Activated CD8-positive, alpha-beta memory T cell treated with anti-CD3 and anti-CD28 coated beads for 4 hours (primary cell): ENCODE results near the gene C16orf92.
"Not testable (repeated sequence)": the region's sequence is repeated elsewhere in the genome, so short reads cannot be mapped to it uniquely, and the experiment has no call there.

Experiments
- DNase-seq, 2 donors: peaks; one replicate each; pipeline ENCODE4 v3.0.0-alpha.2; 2020; ENCODE audit warnings: low read depth in 2 of 2

C16orf92 gene

DNA sequence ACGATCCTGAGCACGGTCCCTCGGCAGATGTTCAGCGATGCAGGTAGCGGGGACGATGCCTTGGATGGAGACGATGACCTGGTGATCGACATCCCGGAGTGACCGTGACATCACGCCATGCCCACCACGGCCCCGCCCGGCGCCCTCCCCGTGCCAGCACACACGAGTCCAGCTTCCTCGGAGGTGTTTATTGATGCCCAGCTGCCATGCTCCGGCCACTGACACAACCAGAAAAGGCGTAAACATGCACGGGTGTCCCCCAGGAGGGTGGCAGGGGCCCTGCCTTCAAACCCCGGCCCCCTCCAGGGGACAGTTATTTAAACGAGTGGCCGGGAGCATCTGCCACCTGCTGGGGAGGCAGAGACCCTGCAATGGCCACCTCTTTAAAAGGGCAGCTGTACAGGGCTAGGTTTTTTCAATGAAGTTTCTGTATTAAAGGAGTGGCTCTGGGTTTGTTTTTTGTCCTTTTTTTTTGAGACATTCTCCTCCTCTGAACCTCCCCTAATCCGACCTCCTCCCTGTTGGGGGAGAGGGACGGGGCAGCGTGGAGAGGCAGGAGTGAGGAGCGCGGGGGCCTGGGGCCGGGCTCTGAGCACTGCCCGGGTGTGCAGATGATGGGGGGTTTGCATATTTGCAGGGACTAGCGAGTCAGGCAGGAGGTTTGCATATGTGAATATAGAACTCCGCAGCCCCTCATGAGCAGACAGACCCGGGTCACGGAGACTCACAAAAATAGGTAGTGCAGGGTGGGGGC lies 17.5 kb upstream of the C16orf92 start:
- no peak for DNase-seq

DNA sequence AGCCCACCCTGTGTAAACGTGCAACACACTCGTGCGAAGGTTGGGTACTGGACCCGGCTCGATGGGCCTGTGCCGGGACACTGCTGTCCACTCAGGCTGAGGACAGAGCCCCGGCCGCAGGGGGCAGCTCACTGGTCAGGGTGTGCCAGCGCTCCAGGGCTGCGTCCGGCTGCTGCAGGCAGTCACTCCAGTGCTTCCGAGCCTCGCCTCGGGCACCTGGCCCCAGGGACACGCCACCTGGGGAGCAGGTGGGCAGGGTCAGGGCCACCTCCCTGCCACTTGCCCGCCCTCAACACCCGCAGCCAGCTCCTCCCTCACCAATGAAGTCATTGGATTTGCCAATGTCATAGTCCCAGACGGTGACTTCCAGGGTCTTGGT lies 16.9 kb upstream of the C16orf92 start:
- DNase-seq = no peak

DNA sequence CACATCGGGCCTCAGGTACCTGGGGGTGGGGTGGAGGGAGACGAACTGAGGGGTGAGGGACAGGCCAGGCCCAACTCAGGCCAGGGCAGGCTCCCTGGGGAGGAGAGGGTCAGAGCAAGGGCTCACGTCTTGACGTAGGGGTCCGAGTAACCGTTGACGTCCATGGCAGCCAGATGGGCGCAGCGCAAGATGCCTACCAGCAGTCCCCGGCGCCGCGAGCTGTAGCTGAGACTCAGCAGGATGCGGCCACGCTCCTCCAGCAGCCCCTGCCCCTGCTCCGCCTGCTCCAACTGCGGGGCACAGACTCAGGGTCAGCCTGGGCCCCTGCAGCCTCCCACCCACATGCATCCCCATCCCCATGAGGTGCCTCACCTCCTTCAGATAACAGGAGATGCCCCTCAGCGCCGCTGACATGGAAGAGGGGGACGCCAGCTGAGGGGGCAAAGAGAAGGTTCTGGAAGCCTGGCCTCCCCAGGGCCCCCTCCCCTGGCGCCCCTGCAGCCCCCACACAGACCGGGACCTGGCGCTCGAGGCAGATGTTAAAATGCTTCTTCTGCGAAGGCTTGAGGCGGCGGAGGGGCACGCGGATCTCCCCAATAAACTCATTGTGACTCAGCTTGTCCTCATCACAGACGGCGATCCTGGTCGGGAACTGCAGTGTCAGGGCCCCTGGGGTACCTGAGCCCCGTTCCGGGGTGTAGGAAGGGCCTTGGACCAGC lies 16.2 kb upstream of the C16orf92 start:
- no peak for DNase-seq

DNA sequence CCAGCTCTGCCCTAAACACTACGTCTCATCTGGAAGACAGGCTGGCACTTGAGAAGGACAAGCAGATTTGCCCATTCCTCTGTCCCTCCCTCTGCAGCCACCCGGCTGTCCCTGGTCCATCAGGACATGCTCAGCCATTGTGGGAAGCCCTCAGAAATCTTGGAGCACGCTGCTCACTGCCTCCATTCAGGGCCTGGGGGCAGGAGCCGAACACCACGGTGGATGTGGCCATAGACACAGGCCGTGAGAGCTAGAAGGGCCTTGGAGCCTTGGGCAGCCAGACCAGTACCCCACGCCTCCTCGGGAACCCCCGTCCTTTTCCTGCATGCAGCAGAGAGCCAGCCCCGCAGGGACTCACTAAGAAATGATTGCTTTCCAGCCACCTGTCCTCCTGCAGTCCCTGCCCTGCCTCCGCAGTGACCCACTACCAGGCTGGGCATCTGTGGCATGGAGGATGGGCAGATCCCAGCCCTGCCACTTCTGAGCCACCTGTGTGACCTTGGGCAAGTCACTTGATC lies 15.6 kb upstream of the C16orf92 start:
- DNase-seq = no peak

DNA sequence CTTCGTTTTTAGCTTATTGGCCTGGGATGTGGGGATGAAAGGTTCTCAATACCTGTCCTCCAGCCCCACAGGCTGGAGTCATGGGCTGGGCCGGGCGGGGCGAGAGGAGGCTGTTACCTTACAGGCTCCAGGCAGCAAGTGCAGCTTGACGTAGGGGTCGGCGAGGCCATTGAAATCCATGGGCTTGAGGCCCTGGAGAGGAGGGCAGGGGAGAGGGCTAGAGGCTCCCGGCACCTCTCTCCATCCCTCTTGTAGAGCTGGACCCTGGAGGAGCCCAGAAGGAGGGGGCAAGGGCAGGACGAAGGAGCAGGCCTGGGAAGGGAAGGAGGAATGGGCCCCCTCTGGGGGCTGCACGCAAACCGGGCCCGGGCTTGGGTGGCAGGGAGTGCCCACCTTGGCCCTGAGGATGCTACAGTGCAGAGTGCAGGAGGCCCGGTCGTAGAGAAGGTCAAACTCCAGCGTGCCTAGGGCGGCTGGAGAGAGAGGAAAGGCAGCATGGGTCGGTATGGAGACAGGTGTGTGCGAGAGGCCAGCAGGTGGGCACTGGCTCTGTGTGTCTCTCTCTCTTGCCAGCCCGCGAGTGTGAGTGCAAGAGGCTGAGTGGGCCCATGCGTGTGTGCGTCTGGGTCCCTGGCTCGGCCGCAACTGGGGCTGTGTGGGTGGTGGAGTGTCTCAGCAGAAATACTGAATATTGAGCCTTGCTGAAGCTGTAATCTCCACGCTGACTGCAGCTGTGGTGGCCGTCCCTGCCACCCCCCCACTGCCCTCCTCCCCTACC lies 13.7 kb upstream of the C16orf92 start:
- DNase-seq = no peak

DNA sequence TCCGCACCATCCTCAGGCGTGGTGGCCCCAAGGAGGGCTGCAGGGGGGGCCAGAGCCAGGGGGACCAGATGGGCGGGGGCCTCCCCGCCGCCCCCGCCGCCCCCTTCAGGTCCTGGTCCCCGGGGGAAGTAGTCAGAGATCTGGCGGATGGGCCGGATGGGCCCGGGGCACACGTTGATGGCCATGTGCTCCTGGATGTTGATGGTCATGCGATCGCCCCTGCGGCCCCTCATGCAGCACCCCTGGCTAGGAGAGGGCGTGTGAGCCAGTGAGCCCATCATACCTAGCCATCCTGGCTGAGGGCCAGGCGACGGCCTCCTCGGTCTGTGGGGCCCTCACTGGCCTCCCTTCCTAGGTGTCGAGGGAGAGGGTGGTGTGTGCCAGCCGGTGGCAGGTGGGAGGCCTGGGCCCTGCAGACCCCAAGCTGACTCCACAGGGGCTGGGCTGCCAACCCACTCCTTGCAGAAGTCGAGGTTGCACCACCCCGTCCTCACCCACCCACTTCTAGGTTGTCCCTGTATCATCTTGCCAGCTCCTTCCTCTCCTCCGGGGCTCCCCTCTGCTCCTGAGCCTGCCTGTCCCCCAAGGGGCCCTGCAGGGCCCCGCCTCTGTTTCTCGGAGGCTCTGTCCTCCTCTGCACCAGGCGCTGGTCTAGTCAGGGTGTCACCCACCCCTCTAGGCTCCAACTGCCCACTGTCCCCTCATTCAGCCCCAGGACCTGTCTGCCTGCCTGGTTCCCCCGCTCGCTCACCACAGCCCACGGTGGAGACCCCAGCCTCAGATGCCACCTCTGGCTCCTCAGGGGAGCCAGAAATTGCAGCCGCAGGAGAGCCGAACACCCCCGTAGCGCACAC lies 12.8 kb upstream of the C16orf92 start:
- DNase-seq = no peak

DNA sequence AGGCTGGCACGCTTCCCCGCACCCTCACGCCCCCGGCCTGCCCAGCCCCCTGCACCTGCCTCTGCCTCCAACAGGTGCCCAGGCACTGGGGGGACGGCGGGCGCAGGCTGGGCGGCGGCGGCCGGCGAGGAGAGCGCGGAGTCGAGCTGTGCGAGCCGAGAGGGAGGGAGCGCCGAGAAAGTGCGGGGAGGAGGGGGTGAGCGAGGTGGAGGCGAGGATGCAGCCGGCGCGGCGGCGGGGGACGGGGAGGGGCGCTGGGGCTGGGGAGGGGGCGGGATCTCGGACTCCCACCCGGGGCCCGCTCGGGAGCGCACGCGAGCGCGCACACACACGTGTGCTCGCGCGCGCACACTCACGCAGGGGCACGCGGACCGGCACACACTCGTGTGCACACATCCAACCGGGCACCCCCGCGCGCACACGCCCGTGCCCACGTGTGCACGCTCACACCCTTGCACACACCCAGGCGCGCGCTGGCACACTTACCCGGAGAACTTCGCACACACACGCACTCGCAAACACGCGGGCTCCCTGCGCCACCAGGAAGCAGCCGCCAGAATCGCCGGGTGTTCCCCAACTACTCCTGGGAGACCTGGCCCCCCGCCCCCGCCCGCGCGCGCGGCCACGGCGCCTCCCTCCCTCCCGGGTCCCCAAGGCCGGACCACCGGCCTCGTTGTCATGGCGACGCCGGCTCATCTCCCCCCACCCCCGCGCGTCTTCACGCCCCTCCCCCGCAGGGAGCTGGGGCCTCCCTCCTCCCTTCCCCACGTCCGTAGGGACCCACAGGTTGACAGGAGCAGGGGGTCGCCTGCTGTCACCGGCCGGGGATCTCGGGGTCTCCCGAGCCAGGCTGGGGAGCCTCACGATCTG lies 11.9 kb upstream of the C16orf92 start, which contains the start of gene DOC2A:
Gene DOC2A, minus strand, starts transcription at position 184 of the 870 bp plus-strand sequence. CDS start 805 bp downstream, outside the sequence.
- DNase-seq = no peak

DNA sequence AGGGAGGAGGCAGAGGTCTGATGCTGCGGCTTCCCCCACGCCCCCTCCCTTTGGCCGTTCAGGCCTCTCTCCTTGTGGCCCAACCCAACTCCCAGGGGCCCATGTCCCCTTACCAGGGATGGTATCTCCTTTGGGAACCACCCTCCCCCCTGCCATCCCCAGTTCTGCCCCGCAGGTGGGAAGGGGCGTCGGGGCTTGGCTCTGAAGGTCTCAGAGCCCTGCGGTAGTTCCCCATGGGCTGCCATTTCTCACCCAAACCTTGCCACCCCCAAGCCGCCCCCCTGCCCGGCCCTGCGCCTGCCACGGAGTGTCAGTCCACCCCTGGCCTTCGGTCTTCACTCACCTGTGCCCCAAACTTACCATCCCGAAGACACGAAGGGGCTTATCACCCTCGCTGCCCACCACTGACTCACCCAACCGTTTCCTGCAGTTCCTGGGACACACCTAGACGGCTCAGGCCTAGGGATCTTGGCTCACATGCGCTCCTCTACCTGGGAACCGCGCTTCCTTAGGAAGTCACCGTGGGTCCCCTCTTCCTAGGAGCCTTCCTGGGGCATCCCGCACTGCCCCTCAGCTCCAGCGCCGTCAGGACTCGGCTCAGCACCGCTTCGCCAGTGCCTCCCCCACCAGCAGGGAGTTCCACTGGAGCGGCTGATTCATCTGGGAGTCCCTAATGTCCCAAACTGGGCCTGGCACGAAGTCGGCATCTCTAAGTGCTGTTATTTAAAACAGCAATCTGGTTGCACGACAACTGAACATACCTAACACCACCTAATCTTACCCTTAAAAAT lies 11.1 kb upstream of the C16orf92 start:
- DNase-seq = no peak

DNA sequence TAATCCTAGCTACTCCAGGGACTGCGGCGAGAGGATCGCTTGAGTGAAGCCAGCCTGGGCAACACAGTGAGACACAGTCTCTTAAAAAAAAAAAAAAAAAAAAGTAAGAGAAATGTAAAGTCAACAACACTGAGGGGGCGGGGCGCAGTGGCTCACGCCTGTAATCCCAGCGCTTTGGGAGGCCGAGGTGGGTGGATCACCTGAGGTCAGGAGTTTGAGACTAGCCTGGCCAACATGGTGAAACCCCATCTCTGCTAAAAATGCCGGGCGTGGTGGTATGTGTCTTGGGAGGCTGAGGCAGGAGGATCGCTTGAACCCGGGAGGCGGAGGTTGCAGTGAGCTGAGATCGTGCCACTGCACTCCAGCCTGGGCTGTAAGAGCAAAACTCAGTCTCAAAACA lies 10.4 kb upstream of the C16orf92 start:
- not testable (repeated sequence) for DNase-seq

DNA sequence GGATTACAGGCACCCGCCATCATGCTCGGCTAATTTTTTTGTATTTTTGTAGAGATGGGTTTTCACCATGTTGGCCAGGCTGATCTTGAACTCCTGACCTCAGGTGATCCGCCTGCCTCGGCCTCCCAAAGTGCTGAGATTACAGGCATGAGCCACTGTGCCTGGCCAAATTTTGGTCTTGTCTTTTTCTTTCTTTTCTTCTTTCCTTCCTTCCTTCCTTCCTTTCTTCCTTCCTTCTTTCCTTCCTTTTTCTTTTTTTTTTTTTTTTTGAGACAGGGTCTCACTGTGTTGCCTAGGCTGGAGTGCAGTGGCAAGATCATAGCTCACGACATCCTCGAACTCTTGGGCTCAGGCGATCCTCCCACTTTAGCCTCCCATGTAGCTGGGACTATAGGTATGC lies 7.5 kb upstream of the C16orf92 start:
- DNase-seq = not testable (repeated sequence)

DNA sequence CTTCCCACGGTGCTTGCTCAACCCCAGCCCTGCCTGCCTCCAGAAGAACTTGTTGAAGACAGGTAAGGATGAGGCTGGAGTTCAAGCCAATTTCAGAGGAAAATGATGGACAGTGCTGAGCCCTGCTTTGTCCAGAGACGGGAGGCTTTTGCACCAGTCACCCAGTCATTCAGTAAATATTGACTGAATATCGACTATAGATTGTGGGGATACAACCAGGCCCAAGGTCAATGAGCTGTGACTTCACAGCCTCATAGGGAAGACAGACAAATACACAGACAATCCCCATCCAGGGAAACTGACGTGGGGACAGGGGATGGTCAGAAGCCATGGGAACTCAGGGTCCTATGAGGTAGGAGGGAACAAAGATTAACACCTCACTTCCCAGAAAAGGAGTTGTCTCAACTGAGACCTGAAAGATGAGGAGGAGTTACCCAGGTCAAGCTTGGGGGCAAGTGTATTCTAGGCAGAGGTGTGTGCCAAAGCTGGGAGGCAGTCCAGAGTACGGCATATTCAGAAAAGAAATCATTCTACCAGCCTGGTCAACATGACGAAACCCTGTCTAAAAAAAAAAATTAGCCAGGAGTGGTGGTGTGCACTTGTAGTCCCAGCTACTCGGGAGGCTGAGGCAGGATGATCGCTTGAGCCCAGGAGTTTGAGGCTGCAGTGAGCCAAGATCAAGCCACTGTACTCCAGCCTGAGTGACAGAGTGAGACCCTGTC lies 6.3 kb upstream of the C16orf92 start:
- no peak for DNase-seq

DNA sequence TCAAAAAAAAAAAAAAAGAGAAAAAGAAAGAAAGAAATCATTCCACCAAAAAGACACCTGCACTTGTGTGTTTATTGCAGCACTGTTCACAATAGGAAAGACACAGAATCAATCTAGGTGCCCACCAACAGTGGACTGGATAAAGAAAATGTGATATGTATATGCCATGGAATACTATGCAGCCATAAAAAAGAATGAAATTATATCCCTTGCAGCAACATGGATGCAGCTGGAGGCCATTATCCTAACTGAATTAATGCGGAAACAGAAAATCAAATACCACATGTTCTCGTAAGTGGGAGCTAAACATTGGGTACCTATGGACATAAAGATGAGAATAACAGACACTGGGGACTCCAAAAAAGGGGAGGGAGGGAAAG lies 5.7 kb upstream of the C16orf92 start:
- no peak for DNase-seq

DNA sequence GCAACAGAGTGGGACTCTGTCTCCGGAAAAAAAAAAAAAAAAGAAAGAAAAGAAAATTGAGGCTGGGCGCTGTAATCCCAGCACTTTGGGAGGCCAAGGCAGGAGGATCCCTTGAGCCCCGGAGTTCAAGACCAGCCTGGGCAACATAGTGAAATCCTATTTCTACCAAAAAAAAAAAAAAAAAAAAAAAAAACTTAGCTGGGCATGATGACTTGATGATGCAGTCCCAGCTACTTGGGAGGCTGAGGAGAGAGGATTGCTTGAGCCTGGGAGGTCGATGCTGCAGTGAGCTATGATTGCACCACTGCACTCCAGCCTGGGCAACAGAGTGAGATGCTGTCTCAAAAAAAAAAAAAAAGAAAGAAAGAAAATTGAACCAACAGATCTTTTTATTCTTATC lies 5.1 kb upstream of the C16orf92 start:
- DNase-seq = not testable (repeated sequence)

DNA sequence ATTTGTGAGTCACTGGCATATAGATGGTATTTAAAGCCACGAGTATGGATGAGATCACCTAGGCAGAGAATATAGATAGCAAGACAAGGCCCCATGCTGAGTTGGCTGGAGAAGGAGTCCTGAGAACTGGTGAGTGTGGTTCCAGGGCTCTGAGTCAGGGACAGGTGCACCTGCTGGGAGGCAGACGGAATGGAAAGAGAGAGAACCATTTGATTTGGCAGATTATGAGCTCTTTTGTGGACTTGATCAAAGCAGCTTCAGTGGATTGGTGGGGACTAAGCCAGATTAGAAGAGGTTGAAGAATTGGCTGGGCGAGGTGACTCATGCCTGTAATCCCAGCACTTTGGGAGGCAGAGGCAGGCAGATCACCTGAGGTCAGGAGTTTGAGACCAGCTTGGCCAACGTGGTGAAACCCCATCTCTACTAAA lies 4.3 kb upstream of the C16orf92 start:
- no peak for DNase-seq

DNA sequence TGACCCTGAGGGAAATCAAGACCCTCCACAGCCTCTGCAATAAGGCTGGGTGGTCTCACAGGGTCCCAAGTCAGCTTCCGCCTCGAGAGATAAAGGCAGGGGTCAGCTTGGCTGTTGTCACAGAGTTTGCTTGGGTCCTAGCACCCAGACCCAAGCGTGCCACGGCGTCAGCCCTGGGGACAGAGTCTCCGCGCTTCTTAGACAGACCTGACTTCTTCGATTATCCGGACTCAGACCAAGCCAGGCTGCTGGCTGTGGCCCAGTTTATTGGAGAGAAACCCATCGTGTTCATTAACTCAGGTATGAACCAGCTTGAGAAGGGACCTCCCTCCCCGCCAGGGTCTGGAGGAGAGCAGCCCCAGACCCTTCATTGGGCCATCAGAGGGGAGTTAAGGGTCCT lies 588 bp downstream of the C16orf92 start:
- DNase-seq = no peak

DNA sequence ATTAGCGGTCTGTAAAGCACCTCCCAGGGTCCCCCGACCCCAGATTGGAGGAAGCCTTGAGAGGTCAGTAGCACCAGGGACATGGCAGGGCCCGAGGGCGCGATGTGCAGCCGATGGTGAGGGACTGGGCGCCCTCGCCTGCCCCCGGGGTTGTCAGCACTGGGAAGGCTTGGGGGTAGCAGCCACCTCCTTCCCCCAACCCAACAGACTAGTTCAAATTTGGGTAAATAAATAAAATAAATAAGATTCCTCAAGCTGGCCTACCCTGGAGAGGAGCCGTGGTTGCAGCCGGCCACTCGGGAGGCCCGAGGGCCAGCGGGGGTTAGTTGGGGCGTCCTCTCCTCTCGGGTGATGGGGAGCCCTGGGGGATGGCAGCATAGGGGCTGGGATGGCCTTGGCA lies 1.5 kb downstream of the C16orf92 start:
- no peak for DNase-seq

DNA sequence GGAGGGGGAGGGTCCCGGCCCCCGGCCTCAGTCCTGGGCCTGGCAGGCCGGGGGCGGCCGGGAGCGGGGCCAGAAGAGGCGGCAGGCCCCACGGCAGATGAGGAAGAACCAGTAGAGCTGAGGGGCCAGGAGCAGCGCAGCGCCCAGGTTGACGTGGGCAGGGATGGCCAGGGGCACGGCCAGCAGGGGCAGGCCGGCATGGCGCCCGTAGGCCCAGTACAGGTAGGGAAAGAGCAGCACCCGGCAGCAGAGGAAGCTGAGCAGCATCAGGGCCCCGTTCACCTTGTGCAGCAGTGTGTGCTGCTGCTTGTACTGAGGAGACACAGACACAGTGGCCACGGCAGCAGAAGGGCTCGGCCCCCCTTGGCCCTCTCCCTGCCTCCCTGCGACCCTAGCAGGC lies 2.2 kb downstream of the C16orf92 start:
- no peak for DNase-seq

DNA sequence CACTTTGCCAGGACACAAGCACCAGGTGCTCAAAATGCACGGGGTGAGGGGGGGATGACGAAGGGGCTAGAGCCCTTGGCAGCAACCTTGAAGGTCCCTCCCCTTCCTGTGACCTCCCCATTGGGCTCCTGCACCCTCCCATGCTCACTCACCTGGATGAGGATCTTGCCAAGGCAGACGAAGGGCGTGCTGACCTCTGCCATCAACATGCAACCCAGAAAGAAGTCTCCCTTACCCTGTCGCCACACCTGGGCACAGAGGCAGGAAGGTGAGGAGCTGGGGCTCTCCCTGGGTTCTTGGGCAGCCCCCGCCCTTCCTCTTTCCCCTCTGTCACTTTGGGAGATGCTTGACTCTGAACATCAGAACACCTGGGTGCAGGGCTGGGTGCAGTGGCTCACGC lies 2.6 kb downstream of the C16orf92 start:
- no peak for DNase-seq

DNA sequence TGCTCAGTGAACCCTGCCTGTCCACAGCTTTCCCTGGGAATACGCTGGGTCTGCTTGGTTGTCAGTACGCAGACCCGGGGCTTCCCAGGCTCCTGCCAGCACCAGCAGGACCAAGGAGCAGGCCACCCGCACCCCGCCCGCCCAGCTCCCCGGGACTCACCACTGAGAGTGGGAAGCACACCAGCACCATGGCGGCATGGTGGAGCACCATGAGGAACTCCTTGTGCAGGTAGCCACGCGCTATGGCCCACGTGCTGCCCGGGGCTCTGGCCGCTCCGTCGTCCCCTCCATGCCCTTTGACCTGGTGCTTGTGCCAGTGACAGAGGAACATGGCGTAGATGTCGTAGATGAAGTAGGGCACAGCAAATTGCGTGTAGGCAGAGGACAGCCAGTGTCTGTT lies 3.5 kb downstream of the C16orf92 start:
- no peak for DNase-seq
